Duodenal mucosa (tissue), 2 donors: Measurements from ENCODE around the gene ADAMTS3.
A peak's percentile ranks its signal among the peaks of the same experiment; 100 is the strongest.

Source experiments
- H3K27ac ChIP-seq: one replicate; pipeline ENCODE4 v1.7.0; 2013; ENCODE audit warnings: low read depth, low read length
- H3K27me3 ChIP-seq, 2 donors: one replicate each; pipeline ENCODE4 v1.7.0; 2013; ENCODE audit warnings: low read length in 2 of 2, control low read depth in 1 of 2; ENCODE audit not compliant: insufficient read depth in 2 of 2, control insufficient read depth in 1 of 2
- H3K36me3 ChIP-seq, 2 donors: one replicate each; pipeline ENCODE4 v1.7.0; 2013; ENCODE audit warnings: low read length in 2 of 2, control low read depth in 1 of 2; ENCODE audit not compliant: insufficient read depth in 2 of 2, control insufficient read depth in 1 of 2
- H3K4me1 ChIP-seq, 2 donors: one replicate each; pipeline ENCODE4 v1.7.0; 2013; ENCODE audit warnings: low read length in 2 of 2, control low read depth in 1 of 2; ENCODE audit not compliant: insufficient read depth in 2 of 2, control insufficient read depth in 1 of 2
- H3K4me3 ChIP-seq, 2 donors: one replicate each; pipeline ENCODE4 v1.7.0; 2013; ENCODE audit warnings: low read length in 2 of 2, low read depth in 1 of 2
- H3K9ac ChIP-seq, 2 donors: one replicate each; pipeline ENCODE4 v1.7.0; 2013; ENCODE audit warnings: low read length in 2 of 2, low read depth in 1 of 2
- H3K9me3 ChIP-seq, 2 donors: one replicate each; pipeline ENCODE4 v1.7.0; 2013; ENCODE audit warnings: low read length in 2 of 2, control low read depth in 1 of 2; ENCODE audit not compliant: control insufficient read depth in 1 of 2

Gene ADAMTS3

GRCh38 chr4:72568959-72569718, at the start of gene ADAMTS3:
Gene ADAMTS3, minus strand, starts transcription at chr4:72569221. Its CDS starts 459 bp downstream, at chr4:72568762.
- Histone ChIP-seq H3K27ac (no peak within 1 kb of the TSS), H3K9me3 (no peaks in the 10 kb centered on the region), H3K36me3 (no peaks in the 10 kb centered on the region), H3K27me3 (peaks cover 9 to 13% of the 10 kb centered on the region in 2 donors), H3K4me3 (peak within 1 kb of the TSS; percentile 73 to 75), H3K4me1 (peaks cover 0 to 5% of the 10 kb centered on the region in 2 donors), H3K9ac (no peak within 1 kb of the TSS)

DNA sequence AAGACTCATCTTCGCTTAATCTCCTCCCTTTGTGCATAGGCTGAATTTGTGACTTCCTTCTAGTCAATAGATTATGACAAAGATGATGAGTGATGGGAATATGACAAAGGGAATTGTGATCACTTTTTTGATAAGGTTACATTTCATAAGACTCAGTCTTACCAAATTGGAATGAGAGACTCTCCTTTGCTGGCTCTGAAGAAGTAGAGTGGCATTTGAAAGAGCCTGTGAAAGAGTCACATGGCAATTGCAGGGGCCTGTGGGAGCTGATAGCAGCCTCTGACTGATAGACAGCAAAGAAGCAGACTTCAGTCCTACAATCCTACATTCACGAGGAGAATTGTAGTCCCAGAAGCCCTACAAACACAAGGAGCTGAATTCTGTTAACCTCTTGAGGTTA, 44.9 kb upstream of the ADAMTS3 start:
- no peak overlapping the region for H3K27ac ChIP-seq
- H3K4me3 ChIP-seq, result no peak overlapping the region
- no peak overlapping the region for H3K9ac ChIP-seq

DNA sequence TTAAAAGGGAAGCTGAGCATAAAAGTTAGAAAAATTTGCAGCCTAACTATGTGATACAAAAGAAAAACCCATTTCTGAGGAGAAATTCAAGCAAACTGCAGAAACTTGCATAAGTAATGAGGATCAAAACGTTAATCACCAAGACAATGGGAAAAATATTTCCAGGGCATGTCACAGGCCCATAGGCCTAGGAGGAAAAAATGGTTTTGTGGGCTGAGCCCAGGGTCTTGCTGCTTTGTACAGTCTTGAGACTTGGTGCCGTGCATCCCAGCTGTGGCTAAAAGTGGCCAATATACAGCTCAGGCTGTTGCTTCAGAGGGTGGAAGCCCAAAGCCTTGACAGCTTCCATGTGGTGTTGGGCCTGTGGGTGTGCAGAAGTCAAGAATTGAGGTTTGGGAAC, 37.7 kb upstream of the ADAMTS3 start:
- H3K9ac ChIP-seq, result no peak overlapping the region
- no peak overlapping the region for H3K27ac ChIP-seq
- H3K4me3 ChIP-seq, result no peak overlapping the region
- no peaks in the 10 kb centered on the region for H3K36me3 ChIP-seq
- peaks cover 4 to 5% of the 10 kb centered on the region in 2 donors for H3K9me3 ChIP-seq
- H3K4me1 ChIP-seq, result no peaks in the 10 kb centered on the region
- H3K27me3 ChIP-seq, result no peaks in the 10 kb centered on the region

More for the DNA sequence above, 44.9 kb upstream of the ADAMTS3 start:
- no peaks in the 10 kb centered on the region for H3K4me1 ChIP-seq
- no peaks in the 10 kb centered on the region for H3K9me3 ChIP-seq
- no peaks in the 10 kb centered on the region for H3K36me3 ChIP-seq
- H3K27me3 ChIP-seq, result no peaks in the 10 kb centered on the region

- Histone ChIP-seq H3K27me3 (no peaks in the 10 kb centered on the region), H3K27ac (no peak overlapping the region), H3K4me3 (no peak overlapping the region), H3K9ac (no peak overlapping the region), H3K9me3 (peaks cover 4 to 5% of the 10 kb centered on the region in 2 donors), H3K36me3 (no peaks in the 10 kb centered on the region), H3K4me1 (no peaks in the 10 kb centered on the region)
Observed at GRCh38 chr4:72604324-72604723, 35.3 kb upstream of the ADAMTS3 start.

DNA sequence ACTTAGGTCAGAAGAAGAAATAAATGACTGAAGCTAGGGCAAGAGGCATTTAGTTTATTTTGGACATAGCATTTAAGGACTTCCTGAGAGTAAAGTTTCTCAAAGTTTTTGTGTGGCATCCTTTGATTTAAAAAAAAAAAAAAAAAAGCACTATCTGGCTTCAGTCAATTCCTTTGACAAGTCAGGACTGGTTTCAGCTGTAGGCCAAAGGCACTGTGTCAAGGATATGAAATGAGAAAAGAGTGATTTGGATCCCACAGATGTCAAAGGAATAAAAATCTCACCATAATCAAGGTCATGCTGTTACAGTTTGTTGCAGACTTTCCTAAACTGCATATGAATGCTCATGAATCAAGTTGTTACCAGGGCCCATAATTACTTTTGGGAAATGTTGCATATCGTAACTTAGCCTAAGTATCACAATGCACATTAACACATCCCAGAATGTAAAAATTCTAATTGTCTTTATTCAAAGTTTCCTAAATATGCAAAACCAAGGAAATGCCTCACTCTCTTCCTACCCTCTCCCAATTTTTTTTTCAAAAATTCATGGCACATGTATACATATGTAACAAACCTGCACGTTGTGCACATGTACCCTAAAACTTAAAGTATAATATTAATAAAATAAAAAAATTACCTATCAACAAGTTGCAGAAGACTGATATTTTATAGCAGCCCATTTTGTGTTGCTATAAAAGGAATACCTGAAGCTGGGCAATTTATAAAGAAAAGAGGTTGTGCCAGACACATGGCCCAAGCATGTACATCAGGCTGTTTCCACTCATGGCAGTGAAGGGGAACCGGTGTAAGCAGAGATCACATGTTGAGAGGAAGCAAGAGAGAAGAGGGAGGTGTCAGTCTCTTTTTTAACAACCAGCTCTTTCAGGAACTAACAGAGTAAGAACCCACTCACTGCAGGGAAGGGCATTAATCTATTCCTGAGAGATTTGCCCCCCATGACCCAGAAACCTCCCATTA, 33.7 kb upstream of the ADAMTS3 start:
- Histone ChIP-seq H3K9me3 (peaks cover 4 to 5% of the 10 kb centered on the region in 2 donors), H3K27me3 (no peaks in the 10 kb centered on the region), H3K4me3 (no peak overlapping the region), H3K4me1 (no peaks in the 10 kb centered on the region), H3K36me3 (no peaks in the 10 kb centered on the region), H3K27ac (no peak overlapping the region), H3K9ac (no peak overlapping the region)

GRCh38 chr4:72591547-72592454, 22.8 kb upstream of the ADAMTS3 start:
- no peak overlapping the region for H3K9ac ChIP-seq
- H3K27me3 ChIP-seq, result no peaks in the 10 kb centered on the region
- no peaks in the 10 kb centered on the region for H3K4me1 ChIP-seq
- no peaks in the 10 kb centered on the region for H3K36me3 ChIP-seq
- H3K9me3 ChIP-seq, result no peaks in the 10 kb centered on the region
- no peak overlapping the region for H3K4me3 ChIP-seq
- H3K27ac ChIP-seq, result no peak overlapping the region

DNA sequence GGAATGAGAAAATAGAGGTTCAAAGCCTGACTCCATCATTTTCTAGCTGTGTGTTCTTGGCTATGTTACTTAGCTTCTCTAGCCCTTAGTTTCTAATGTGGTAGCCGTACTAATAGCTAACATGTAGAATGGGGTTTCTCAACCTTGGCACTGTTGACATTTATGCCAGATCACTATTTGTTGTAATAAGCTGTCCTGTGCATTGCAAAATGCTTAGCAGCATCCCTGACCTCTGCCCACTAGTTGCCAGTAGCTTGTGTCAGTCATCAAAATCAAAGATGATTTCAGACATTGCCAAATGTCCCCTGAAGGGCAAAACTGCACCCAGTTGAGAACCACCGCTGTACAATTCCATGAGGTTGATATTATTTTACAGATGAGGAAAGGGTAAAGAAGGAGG, 18.3 kb upstream of the ADAMTS3 start:
- Histone ChIP-seq H3K9me3 (no peaks in the 10 kb centered on the region), H3K4me1 (no peaks in the 10 kb centered on the region), H3K27me3 (no peaks in the 10 kb centered on the region), H3K36me3 (no peaks in the 10 kb centered on the region), H3K27ac (no peak overlapping the region), H3K9ac (no peak overlapping the region), H3K4me3 (no peak overlapping the region)

DNA sequence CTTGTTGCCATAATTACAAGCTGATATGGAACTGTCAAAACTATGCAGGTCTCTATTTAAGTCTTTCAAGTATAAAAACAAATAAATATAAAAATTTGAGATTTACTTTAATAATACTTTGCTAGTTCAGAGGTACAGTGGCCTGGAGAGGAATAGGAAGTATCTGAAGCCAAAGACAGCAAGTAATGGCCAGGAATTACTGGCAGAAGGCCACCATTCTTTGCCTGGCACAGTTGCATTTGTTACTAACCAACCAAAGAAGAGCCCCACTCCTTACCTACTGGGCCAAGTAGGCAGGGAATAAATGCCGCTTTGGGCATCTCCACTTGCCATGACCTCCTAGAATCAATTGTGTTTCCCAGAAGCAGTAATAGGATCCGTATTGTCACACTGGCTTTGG, 13.8 kb upstream of the ADAMTS3 start:
- H3K4me3 ChIP-seq, result no peak overlapping the region
- no peaks in the 10 kb centered on the region for H3K4me1 ChIP-seq
- H3K27me3 ChIP-seq, result no peaks in the 10 kb centered on the region
- no peaks in the 10 kb centered on the region for H3K9me3 ChIP-seq
- no peak overlapping the region for H3K27ac ChIP-seq
- no peaks in the 10 kb centered on the region for H3K36me3 ChIP-seq
- H3K9ac ChIP-seq, result no peak overlapping the region

DNA sequence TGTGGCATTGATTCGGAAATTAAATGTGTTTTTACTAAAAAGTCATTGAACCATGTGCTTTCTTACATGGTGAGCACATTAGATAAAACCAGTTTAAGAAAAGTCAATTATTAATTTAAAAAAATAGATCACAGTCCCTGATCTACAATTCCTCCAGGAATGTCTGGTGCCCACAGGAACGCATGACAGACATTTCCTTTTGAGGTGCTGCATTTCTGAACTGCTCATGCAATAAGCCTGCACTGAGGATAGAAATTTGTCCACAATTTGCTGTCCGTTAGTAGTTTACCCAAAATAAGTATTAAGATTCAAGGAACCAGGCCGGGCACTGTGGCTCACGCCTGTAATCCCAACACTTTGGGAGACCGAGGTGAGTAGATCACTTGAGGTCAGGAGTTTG, 8.2 kb upstream of the ADAMTS3 start:
- H3K36me3 ChIP-seq, result no peaks in the 10 kb centered on the region
- no peak overlapping the region for H3K27ac ChIP-seq
- H3K9ac ChIP-seq, result no peak overlapping the region
- no peaks in the 10 kb centered on the region for H3K4me1 ChIP-seq
- no peak overlapping the region for H3K4me3 ChIP-seq
- no peaks in the 10 kb centered on the region for H3K27me3 ChIP-seq
- no peaks in the 10 kb centered on the region for H3K9me3 ChIP-seq
